GM23248 (cell line): ENCODE data around the gene TMEM91. TPM values are rescaled to one million over a fixed set of nuclear protein-coding genes. Genes with fewer than 3 reads are reported as not detected.
A peak's percentile ranks its signal among the peaks of the same experiment; 100 is the strongest.

ENCODE experiments used
- DNase-seq: peaks from one replicate; pipeline ENCODE4 v3.0.0-alpha.2; 2015
- H2AFZ ChIP-seq: fragments of 200-600 bp; sonication (generic); 2 replicates; pipeline ENCODE4 v1.6.1; 2016; ENCODE audit warnings: antibody characterized with exemption
- H3F3A ChIP-seq: fragments of 200-600 bp; sonication (generic); 2 replicates; pipeline ENCODE4 v1.6.1; 2016; ENCODE audit warnings: mild to moderate bottlenecking, antibody characterized with exemption, mixed run types; ENCODE audit not compliant: insufficient read depth
- H3K27ac ChIP-seq: fragments of 200-600 bp; sonication (generic); 2 replicates; pipeline ENCODE4 v1.5.1; 2016; ENCODE audit warnings: mild to moderate bottlenecking
- H3K27me3 ChIP-seq: fragments of 200-600 bp; sonication (generic); replicated peaks from 2 replicates; pipeline ENCODE4 v1.6.1; 2016; ENCODE audit warnings: mild to moderate bottlenecking; ENCODE audit not compliant: insufficient read depth
- H3K36me3 ChIP-seq: fragments of 200-600 bp; sonication (generic); 2 replicates; pipeline ENCODE4 v1.6.1; 2016; ENCODE audit warnings: low read depth, mild to moderate bottlenecking
- H3K4me1 ChIP-seq: fragments of 200-600 bp; sonication (generic); 2 replicates; pipeline ENCODE4 v1.6.1; 2016; ENCODE audit warnings: mild to moderate bottlenecking; ENCODE audit not compliant: insufficient read depth
- H3K4me2 ChIP-seq: fragments of 200-600 bp; sonication (generic); one replicate; pipeline ENCODE4 v1.6.1; 2016; ENCODE audit warnings: mild to moderate bottlenecking; ENCODE audit not compliant: unreplicated experiment
- H3K4me3 ChIP-seq: fragments of 200-600 bp; sonication (generic); 2 replicates; pipeline ENCODE4 v1.5.1; 2016; ENCODE audit warnings: mild to moderate bottlenecking
- H3K79me2 ChIP-seq: fragments of 200-600 bp; sonication (generic); 2 replicates; pipeline ENCODE4 v1.6.1; 2016; ENCODE audit warnings: mild to moderate bottlenecking; ENCODE audit not compliant: insufficient read depth
- H3K9ac ChIP-seq: fragments of 200-600 bp; sonication (generic); 2 replicates; pipeline ENCODE4 v1.6.1; 2016; ENCODE audit warnings: mild to moderate bottlenecking
- H3K9me2 ChIP-seq: fragments of 200-600 bp; sonication (generic); 2 replicates; pipeline ENCODE4 v1.6.1; 2016; ENCODE audit warnings: mixed run types, mild to moderate bottlenecking, moderate library complexity; ENCODE audit not compliant: insufficient read depth
- H3K9me3 ChIP-seq: fragments of 200-600 bp; sonication (generic); one replicate; pipeline ENCODE4 v1.6.1; 2017; ENCODE audit warnings: low read depth
- H4K20me1 ChIP-seq: fragments of 200-600 bp; sonication (generic); 2 replicates; pipeline ENCODE4 v1.6.0; 2016; ENCODE audit not compliant: insufficient read depth
- EZH2 ChIP-seq: fragments of 200-600 bp; sonication (generic); IDR thresholded peaks from 2 replicates; pipeline ENCODE4 v1.6.1; 2018; ENCODE audit warnings: antibody characterized with exemption, mild to moderate bottlenecking; ENCODE audit not compliant: insufficient read depth, poor library complexity, severe bottlenecking
- EZH2phosphoT487 ChIP-seq: fragments of 200-600 bp; sonication (generic); IDR thresholded peaks from 2 replicates; pipeline ENCODE4 v1.6.1; 2018; ENCODE audit warnings: antibody characterized with exemption, moderate library complexity, mild to moderate bottlenecking, low read depth; ENCODE audit not compliant: insufficient read depth
- WGBS, 2 experiments: methylation state at CpG; one replicate each; pipeline ENCODE4 v1.1.6; 2015 to 2017; ENCODE audit warnings: low lambda C conversion rate in 2 of 2, low coverage in 1 of 2; ENCODE audit errors: missing lambda C conversion rate in 2 of 2; 5-methylcytosine and 5-hydroxymethylcytosine counted together
- in situ Hi-C: fragments of 300-500 bp; cut with MboI; formaldehyde crosslinking; loops from 2 replicates; pipeline ENCODE4 v1.15.0; 2020
- polyA plus RNA-seq: library from polyadenylated mRNA; unstranded; fragments of >200 nt; fragmentation: Nextera tagmentation; extraction: Ambion mirVana; gene quantifications from 2 replicates; pipeline ENCODE4 v1.2.1, GENCODE V29; 2016
- total RNA-seq: library from RNA; depleted of rRNA; stranded (reverse); fragments of >200 nt; shearing (Covaris generic); gene quantifications from 2 replicates; pipeline ENCODE4 v1.2.3, GENCODE V29; 2014

TMEM91 gene
- total and polyA plus RNA-seq, 2 experiments from 2014 or later, result 5.3 to 6.6 TPM

DNA sequence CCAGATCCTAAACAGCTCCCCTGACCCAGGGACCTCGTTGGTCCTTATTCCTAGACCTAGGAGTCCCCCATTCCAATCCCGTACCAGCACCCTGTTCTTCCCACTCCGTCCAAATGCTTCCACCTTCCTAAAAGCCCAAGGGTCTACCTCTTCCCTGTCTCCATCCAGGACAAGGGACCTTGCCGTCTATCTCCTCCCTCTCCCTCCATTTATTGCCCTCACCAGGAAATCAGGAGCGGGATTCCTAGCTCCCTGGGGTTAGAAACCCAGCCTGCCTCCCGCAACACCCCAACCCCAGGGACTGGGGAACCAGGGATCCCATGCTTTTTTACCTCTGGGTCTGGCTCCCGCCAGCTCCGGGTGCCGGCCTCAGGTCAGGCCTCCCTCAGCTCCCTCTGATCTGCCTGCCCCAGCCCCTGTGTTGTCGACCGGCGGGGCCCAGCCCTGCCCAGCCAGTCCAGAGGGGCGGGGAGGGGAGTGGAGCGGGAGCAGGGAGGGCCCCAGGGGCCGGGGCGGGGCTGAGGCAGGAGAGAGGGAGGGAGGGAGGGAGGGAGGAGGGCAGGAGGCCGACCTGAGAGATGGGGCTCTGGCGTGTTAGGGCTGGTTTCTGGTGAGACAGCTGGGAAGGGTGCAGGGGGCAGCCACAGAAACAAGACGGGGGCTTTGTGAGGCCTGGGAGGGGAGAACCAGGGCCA lies 50.8 kb downstream of the TMEM91 start, which contains the start of gene B3GNT8:
TSS of gene B3GNT8 (minus strand) at position 423 of the 695 bp plus-strand sequence. CDS start 596 bp downstream, outside the sequence.
- TF ChIP-seq EZH2 (no peak), EZH2phosphoT487 (no peak)
- WGBS, 2 experiments, result 5 to 7% methylated on average over 12 to 19 of the region's 19 CpGs
- H3K4me2 ChIP-seq, result peak within 1 kb of the TSS; percentile 79
- peak within 1 kb of the TSS; percentile 78 for H2AFZ ChIP-seq
- no peaks in the 10 kb centered on the region for H3K79me2 ChIP-seq
- no peaks in the 10 kb centered on the region for H3K9me2 ChIP-seq
- DNase-seq, result peak; percentile 86
- no peaks in the 10 kb centered on the region for H3K27me3 ChIP-seq
- no peaks in the 10 kb centered on the region for H3F3A ChIP-seq
- peaks cover 14% of the 10 kb centered on the region; the same call in 1 of the 2 replicates for H3K4me1 ChIP-seq
- H3K36me3 ChIP-seq, result no peaks in the 10 kb centered on the region
- in situ Hi-C loops, result no loop called here
- peak within 1 kb of the TSS; percentile 71 for H3K4me3 ChIP-seq
- peak within 1 kb of the TSS; percentile 29 for H3K27ac ChIP-seq
- H4K20me1 ChIP-seq, result no peaks in the 10 kb centered on the region
- peak within 1 kb of the TSS; percentile 80 for H3K9ac ChIP-seq
- no peaks in the 10 kb centered on the region for H3K9me3 ChIP-seq

DNA sequence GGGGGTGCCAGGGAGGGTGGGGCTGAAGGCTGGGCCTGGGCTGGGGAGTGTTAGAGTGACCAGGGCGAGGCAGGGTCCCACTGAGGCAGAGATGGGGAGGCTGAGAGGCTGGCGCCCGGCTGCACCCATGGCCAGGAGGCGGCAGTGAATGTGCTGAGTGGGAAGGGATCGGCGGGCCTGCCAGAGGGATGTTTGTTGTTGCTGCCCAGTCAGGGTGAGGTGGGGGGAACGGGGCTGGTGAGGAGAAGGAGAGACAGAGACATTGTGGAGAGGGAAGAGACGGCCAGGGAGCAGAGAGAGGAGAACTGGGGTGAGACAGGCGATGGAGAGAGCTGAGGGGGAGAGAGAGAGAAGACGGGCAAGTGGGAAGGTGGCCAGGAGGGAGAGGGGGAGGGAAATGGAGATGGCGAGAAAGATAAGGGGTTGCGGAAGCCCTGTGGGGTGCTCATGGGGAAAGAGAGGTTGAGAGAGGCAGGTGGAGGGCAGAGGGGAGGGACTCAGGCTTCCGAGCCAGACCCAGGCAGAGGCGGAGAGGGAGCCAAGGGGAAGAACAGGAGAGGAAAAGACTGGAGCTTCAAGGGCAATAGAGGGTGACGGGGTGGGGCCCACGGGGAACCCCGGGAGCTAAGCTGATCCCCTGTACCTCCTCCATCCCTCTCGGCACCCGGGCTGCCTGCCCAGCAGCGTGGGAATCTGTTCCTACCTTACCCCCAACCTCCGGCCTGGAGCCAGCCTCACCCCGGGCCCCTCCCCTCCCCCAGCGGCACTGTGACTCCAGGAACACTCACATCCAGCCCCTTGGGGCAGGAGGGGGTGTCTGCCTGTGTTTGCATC lies 51.5 kb downstream of the TMEM91 start:
- peak overlapping the region; percentile 71 for H3K4me3 ChIP-seq
- peak overlapping the region; percentile 62 for H3K4me2 ChIP-seq
- H4K20me1 ChIP-seq, result no peaks in the 10 kb centered on the region
- TF ChIP-seq EZH2phosphoT487 (no peak), EZH2 (no peak)
- peak; percentile 60 for DNase-seq
- H3K4me1 ChIP-seq, result peaks cover 14% of the 10 kb centered on the region; the same call in 1 of the 2 replicates
- in situ Hi-C loops, result no loop called here
- H3K36me3 ChIP-seq, result no peaks in the 10 kb centered on the region
- H3F3A ChIP-seq, result no peaks in the 10 kb centered on the region
- H3K9me2 ChIP-seq, result no peaks in the 10 kb centered on the region
- H3K9ac ChIP-seq, result peak overlapping the region; percentile 80
- H2AFZ ChIP-seq, result peak overlapping the region; percentile 78
- no peaks in the 10 kb centered on the region for H3K9me3 ChIP-seq
- 11 to 15% methylated on average over 9 to 23 of the region's 23 CpGs for WGBS, 2 experiments
- H3K27me3 ChIP-seq, result no peaks in the 10 kb centered on the region
- H3K27ac ChIP-seq, result peak overlapping the region; percentile 29
- H3K79me2 ChIP-seq, result no peaks in the 10 kb centered on the region

DNA sequence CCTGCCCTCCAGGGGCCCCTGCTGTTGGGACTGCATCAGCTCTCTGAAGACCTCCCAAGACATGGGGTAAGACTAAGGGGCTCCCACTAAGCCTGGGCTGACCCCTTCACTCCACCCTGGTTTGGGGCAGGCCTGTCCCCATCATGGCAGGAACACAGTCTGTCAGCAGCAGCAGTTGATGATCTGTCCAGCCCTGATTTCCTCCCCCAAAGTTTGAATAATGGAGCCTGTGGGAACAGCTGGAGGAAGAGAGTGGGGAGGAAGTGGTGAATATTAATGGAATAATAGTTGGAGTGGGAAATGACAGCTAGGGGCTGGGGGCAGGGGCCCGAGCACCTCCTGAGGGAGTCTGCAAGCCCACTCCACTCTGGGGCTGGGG lies 52.1 kb downstream of the TMEM91 start:
- H2AFZ ChIP-seq, result 0 out of 2 replicates have a peak overlapping the region, but pooled peaks have one; percentile 78

DNA sequence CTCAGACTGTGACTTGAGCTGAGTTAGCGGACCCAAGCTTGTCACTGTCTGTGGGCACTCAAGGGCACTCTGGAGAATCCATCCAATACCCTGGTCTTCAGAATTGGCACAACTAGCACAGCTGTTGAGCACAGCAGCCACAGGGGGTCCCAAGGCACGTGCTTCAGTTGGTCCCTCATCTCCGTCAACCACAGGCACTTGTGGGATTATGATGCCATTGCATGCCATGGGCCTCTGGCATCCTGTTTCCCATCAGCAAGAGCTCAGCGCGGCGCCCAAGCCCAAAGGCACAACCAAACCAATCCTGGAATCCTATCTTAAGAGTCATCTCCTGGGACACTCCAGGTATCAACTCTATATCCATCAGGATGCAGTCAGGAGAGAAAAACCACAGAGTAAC lies 54.6 kb downstream of the TMEM91 start:
- Histone ChIP-seq H3K36me3 (no peaks in the 10 kb centered on the region), H3K9me3 (no peaks in the 10 kb centered on the region), H3K9ac (no peak overlapping the region), H3K79me2 (no peaks in the 10 kb centered on the region), H3K27ac (no peak overlapping the region), H2AFZ (no peak overlapping the region), H3K9me2 (no peaks in the 10 kb centered on the region), H4K20me1 (no peaks in the 10 kb centered on the region), H3F3A (no peaks in the 10 kb centered on the region), H3K4me2 (no peak overlapping the region), H3K27me3 (no peaks in the 10 kb centered on the region), H3K4me1 (peaks cover 14% of the 10 kb centered on the region; the same call in 1 of the 2 replicates), H3K4me3 (no peak overlapping the region)
- in situ Hi-C loops, result no loop called here
- TF ChIP-seq EZH2 (no peak), EZH2phosphoT487 (no peak)
- WGBS, 2 experiments, result 92 to 95% methylated on average over 6 of the region's 6 CpGs
- DNase-seq, result no peak

More for the DNA sequence above, 52.1 kb downstream of the TMEM91 start:
- Histone ChIP-seq H3K4me3 (no peak overlapping the region), H3K27ac (no peak overlapping the region), H3K4me1 (peaks cover 14% of the 10 kb centered on the region; the same call in 1 of the 2 replicates), H3K9ac (peak overlapping the region; percentile 80), H3K9me2 (no peaks in the 10 kb centered on the region), H3K36me3 (no peaks in the 10 kb centered on the region), H3K9me3 (no peaks in the 10 kb centered on the region), H3K4me2 (peak overlapping the region; percentile 62), H3K27me3 (no peaks in the 10 kb centered on the region), H4K20me1 (no peaks in the 10 kb centered on the region), H3K79me2 (no peaks in the 10 kb centered on the region), H3F3A (no peaks in the 10 kb centered on the region)
- 15 to 22% methylated on average over 1 of the region's 1 CpG for WGBS, 2 experiments
- in situ Hi-C loops, result no loop called here
- TF ChIP-seq EZH2 (no peak), EZH2phosphoT487 (no peak)
- DNase-seq, result no peak
